ENCODE results near the gene ANKHD1. TPM values are rescaled to one million over a fixed set of nuclear protein-coding genes. Genes with fewer than 3 reads are reported as not detected.

ANKHD1 gene
- total and polyA plus RNA-seq, 9 of the 15 experiments (the other 6 are each of a cell fraction or from before 2014, with no cell fraction given): 38.9 to 138 (median 78.7) TPM

GRCh38 chr5:140570058-140570457 lies 168.4 kb downstream of the ANKHD1 start:
- Histone ChIP-seq H3K4me2 (ENCODE audit: insufficient read depth, low read length) (no peak overlapping the region), H3K4me3 (no peak overlapping the region), H3K4me1 (replicated peaks in 1 of 2; ENCODE audit: control insufficient read depth in 2 of 2, insufficient read depth in 2 of 2, low read length in 2 of 2) (peaks cover 24 to 30% of the 10 kb centered on the region in 2 experiments; a peak in 4 of 5 replicates), H3K79me2 (ENCODE audit: control insufficient read depth, insufficient read depth, low read length) (peaks cover 21% of the 10 kb centered on the region), H3K9me1 (ENCODE audit: control insufficient read depth, insufficient read depth, low read length) (no peaks in the 10 kb centered on the region), H3K9ac (ENCODE audit: insufficient read depth in 1 of 2, low read depth in 2 of 2, low read length in 2 of 2) (peak overlapping the region in 1 of 2 experiments; percentile 75; a peak in 2 of 4 replicates), H3K9me3 (replicated peaks; ENCODE audit: control insufficient read depth, insufficient read depth, low read depth, low read length) (no peaks in the 10 kb centered on the region), H2AFZ (ENCODE audit: low read depth, low read length) (no peak overlapping the region), H4K20me1 (replicated peaks; ENCODE audit: control insufficient read depth, insufficient read depth, low read length) (no peaks in the 10 kb centered on the region), H3K27me3 (ENCODE audit: control insufficient read depth in 2 of 2, insufficient read depth in 2 of 2, low read length in 2 of 2) (no peaks in the 10 kb centered on the region), H3K36me3 (ENCODE audit: control insufficient read depth, insufficient read depth, low read length) (peaks cover 40% of the 10 kb centered on the region), H3K27ac (ENCODE audit: extremely low read depth, low read depth, low read length) (no peak overlapping the region)
- TF ChIP-seq ZNF133 (CRISPR knock-in tag; IDR thresholded peaks at IDR 0.05): no peak
- peak; percentile 47 for TF ChIP-seq POLR2G (IDR thresholded peaks at IDR 0.05; ENCODE audit: low read depth, low read length)
- FAIRE-seq: no peak
- POLR2A ChIA-PET: interaction anchor here (0.7 to 2.2 kb wide), 6 partner anchors 11 to 69 kb away, joined by 3 to 8 read pairs (median 4); no protein-coding TSS in a partner anchor
- no TSS peak for BruUV-seq (replicated peaks)
- CTCF ChIA-PET (ENCODE audit: low intra/inter-chr PET ratio): no interaction called here
- intact Hi-C loops (cut with micrococcal nuclease) (no loop called here), in situ Hi-C loops (cut with MboI) (no loop called here)
- ATAC-seq: no peak
- 83% methylated on average over 4 of the region's 4 CpGs for WGBS (ENCODE audit: insufficient coverage, low coverage, missing lambda C conversion rate)
- peak in 1 of 4 experiments; percentile 5 for DNase-seq (ENCODE audit: extremely low read depth in 1 of 4, low spot score in 3 of 4)

GRCh38 chr5:140570488-140570887 lies 168.9 kb downstream of the ANKHD1 start:
- intact Hi-C loops (cut with micrococcal nuclease) (no loop called here), in situ Hi-C loops (cut with MboI) (no loop called here)
- ChIA-PET POLR2A (interaction anchor here (0.9 to 2.2 kb wide), 4 partner anchors 10 to 68 kb away, joined by 3 to 8 read pairs (median 4); no protein-coding TSS in a partner anchor), CTCF (ENCODE audit: low intra/inter-chr PET ratio) (no interaction called here)
- H2AFZ ChIP-seq (ENCODE audit: low read depth, low read length): no peak overlapping the region
- BruUV-seq (replicated peaks): no TSS peak
- H3K27me3 ChIP-seq (ENCODE audit: control insufficient read depth in 2 of 2, insufficient read depth in 2 of 2, low read length in 2 of 2): no peaks in the 10 kb centered on the region
- ATAC-seq (no peak), FAIRE-seq (no peak), DNase-seq (ENCODE audit: extremely low read depth in 1 of 4, low spot score in 3 of 4) (no peak)
- no peak overlapping the region for H3K4me2 ChIP-seq (ENCODE audit: insufficient read depth, low read length)
- peaks cover 37% of the 10 kb centered on the region for H3K36me3 ChIP-seq (ENCODE audit: control insufficient read depth, insufficient read depth, low read length)
- H3K27ac ChIP-seq (ENCODE audit: extremely low read depth, low read depth, low read length): no peak overlapping the region
- no peaks in the 10 kb centered on the region for H3K9me1 ChIP-seq (ENCODE audit: control insufficient read depth, insufficient read depth, low read length)
- no peak for TF ChIP-seq E2F5 (CRISPR knock-in tag; IDR thresholded peaks at IDR 0.05)
- no peak for TF ChIP-seq MBD1 (CRISPR knock-in tag; IDR thresholded peaks at IDR 0.05)
- TF ChIP-seq PTBP1 (IDR thresholded peaks at IDR 0.05; ENCODE audit: low read depth, low read length): no peak
- peaks cover 17% of the 10 kb centered on the region for H3K79me2 ChIP-seq (ENCODE audit: control insufficient read depth, insufficient read depth, low read length)
- H3K9me3 ChIP-seq (replicated peaks; ENCODE audit: control insufficient read depth, insufficient read depth, low read depth, low read length): no peaks in the 10 kb centered on the region
- H3K4me1 ChIP-seq (replicated peaks in 1 of 2; ENCODE audit: control insufficient read depth in 2 of 2, insufficient read depth in 2 of 2, low read length in 2 of 2): peaks cover 21 to 34% of the 10 kb centered on the region in 2 experiments; a peak in 4 of 5 replicates
- no peak overlapping the region for H3K4me3 ChIP-seq
- H4K20me1 ChIP-seq (replicated peaks; ENCODE audit: control insufficient read depth, insufficient read depth, low read length): no peaks in the 10 kb centered on the region
- no peak overlapping the region; a peak in 1 of 4 replicates for H3K9ac ChIP-seq (ENCODE audit: insufficient read depth in 1 of 2, low read depth in 2 of 2, low read length in 2 of 2)
- WGBS (ENCODE audit: insufficient coverage, low coverage, missing lambda C conversion rate): 100% methylated on average over 1 of the region's 1 CpG
